Epithelial cell of esophagus (primary cell): Measurements from ENCODE around the gene CIB4.

Source experiments
- DNase-seq: peaks from one replicate; pipeline ENCODE4 v3.0.0; 2010; ENCODE audit warnings: low read depth
- H3K4me3 ChIP-seq: 2 replicates; pipeline ENCODE4 v1.5.1; 2011; ENCODE audit warnings: mild to moderate bottlenecking, low read length, control low read depth
- CTCF ChIP-seq: IDR thresholded peaks from 2 replicates; pipeline ENCODE4 v1.5.1; 2011; ENCODE audit warnings: low read depth, mild to moderate bottlenecking, low read length, control low read depth, inconsistent platforms; ENCODE audit not compliant: insufficient read depth; ENCODE audit errors: missing control alignments

The CIB4 gene

DNA sequence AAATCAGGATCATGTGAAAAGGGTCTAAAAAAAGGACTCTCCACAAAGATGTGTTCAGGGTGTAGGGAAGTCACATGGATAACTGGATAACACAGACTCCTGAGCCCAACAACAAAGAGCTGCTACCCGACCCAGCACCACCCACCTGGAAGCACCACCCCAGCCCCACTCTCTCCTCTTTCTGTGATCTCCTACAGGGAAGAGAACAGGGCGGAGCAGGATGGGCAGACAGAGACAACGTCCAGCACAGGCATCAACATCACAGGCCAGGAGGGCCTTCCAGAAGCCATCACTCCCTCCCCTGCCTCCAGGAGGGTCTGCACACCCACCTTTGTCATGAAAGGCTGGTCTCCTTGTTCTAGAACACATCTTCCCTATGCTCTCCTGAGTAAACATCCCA is 1.3 kb upstream of the CIB4 start:
- TF ChIP-seq CTCF: no peak
- DNase-seq: no peak
- H3K4me3 ChIP-seq: no peak overlapping the region

- no peak for TF ChIP-seq CTCF
- peak; percentile 23 for DNase-seq
- H3K4me3 ChIP-seq: no peak overlapping the region
These were observed 828 bp downstream of the CIB4 start for GRCh38 chr2:26640331-26640745.

GRCh38 chr2:26639685-26640243 is 1.4 kb downstream of the CIB4 start:
- TF ChIP-seq CTCF: no peak
- DNase-seq: no peak
- no peak overlapping the region for H3K4me3 ChIP-seq

GRCh38 chr2:26637811-26638310 is 3.3 kb downstream of the CIB4 start:
- TF ChIP-seq CTCF: no peak
- DNase-seq: no peak

GRCh38 chr2:26636935-26637334 is 4.2 kb downstream of the CIB4 start:
- no peak overlapping the region for H3K4me3 ChIP-seq
- peak; percentile 16 for DNase-seq
- no peak for TF ChIP-seq CTCF

More at GRCh38 chr2:26637811-26638310, 3.3 kb downstream of the CIB4 start:
- H3K4me3 ChIP-seq: no peak overlapping the region

- TF ChIP-seq CTCF: no peak
- H3K4me3 ChIP-seq: no peak overlapping the region
- no peak for DNase-seq
These were observed 5.8 kb downstream of the CIB4 start for GRCh38 chr2:26635401-26635800.

GRCh38 chr2:26634636-26635230 is 6.4 kb downstream of the CIB4 start:
- TF ChIP-seq CTCF: no peak
- no peak for DNase-seq
- H3K4me3 ChIP-seq: no peak overlapping the region
